M059J (cell line): ENCODE measurements around the gene MCC. TPM values are rescaled to one million over a fixed set of nuclear protein-coding genes. Genes with fewer than 3 reads are reported as not detected.

Experiments
- DNase-seq: peaks from one replicate; pipeline ENCODE4 v3.0.0-alpha.2; 2012; ENCODE audit warnings: low read depth
- total RNA-seq: library from RNA; depleted of rRNA; stranded (reverse); fragments of >200 nt; shearing (Covaris generic); gene quantifications from 2 replicates; pipeline ENCODE4 v1.2.3, GENCODE V29; 2014

MCC gene
- total RNA-seq, 1 experiment from 2014 or later, result 4.6 TPM

GRCh38 chr5:113223831-113224604, 264.2 kb downstream of the MCC start:
- DNase-seq, result peak; percentile 59

GRCh38 chr5:113223315-113223714, 264.9 kb downstream of the MCC start:
- no peak for DNase-seq

DNA sequence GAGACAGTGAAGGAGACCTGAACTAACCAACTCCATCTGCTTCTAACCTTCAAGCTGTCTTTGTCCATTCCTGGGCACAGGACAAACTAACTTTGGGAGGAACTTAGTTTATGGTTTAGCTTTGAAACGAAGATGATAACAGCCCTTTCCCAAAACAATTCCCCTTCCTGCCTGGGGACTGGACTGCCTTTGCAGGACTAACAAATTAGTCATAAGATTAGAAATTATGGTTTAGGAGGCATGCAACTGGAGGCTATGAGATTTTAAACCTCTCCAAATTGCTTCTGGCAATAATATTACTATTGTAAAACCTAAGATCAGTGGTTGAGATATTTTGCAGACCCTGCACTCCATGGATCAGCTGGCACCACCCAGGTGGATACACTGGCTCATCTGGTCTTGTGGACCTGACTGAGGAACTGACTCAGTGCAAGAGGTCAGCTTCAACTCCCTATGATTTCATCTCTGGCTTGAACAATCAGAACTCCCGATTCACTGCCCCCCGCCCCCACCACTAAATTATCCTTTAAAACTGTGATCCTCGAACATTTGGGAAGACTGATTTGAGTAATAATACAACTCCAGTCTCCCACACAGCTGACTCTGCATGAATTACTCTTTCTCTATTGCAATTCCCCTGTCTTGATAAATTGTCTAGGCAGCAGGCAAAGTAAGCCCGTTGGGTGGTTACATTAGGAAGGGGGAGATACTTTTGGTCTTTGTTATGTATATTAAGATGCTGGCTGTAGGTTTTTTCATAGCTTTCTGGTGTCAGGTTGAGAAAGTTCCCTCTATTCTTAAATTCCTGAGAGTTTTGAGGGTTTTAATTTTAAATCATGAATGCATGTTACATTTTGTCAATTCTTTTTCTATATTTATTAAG, 266.7 kb downstream of the MCC start:
- DNase-seq, result peak; percentile 69

GRCh38 chr5:113219695-113220094, 268.6 kb downstream of the MCC start:
- peak; percentile 37 for DNase-seq

GRCh38 chr5:113218906-113219517, 269.2 kb downstream of the MCC start:
- DNase-seq, result no peak

DNA sequence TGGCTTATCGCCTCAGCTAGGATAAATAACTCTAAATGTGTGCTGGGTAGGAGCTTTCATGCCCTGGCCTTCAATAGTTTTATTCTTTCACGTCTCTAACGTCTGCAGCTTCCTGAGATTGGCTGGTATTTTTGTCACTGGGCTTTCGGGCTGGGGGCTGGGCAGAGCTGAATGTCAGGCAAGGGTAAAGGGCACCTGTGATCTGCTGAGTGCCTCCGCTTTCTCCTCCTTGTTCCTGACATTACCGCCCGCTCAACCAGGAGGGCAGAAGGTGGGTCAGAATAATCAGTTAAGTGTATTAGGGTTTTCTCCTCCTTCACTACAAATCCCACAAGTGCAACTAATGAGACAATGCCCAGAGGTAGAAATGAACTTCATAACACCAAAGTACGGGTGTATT, 270.1 kb downstream of the MCC start:
- no peak for DNase-seq

- no peak for DNase-seq
Measured at GRCh38 chr5:113217619-113218184, 270.6 kb downstream of the MCC start.

- no peak for DNase-seq
Measured at GRCh38 chr5:113216545-113216944, 271.7 kb downstream of the MCC start.

- DNase-seq, result peak; percentile 53
Measured at GRCh38 chr5:113215401-113216060, 272.7 kb downstream of the MCC start.

- DNase-seq, result no peak
Measured at GRCh38 chr5:113214606-113215323, 273.5 kb downstream of the MCC start.

DNA sequence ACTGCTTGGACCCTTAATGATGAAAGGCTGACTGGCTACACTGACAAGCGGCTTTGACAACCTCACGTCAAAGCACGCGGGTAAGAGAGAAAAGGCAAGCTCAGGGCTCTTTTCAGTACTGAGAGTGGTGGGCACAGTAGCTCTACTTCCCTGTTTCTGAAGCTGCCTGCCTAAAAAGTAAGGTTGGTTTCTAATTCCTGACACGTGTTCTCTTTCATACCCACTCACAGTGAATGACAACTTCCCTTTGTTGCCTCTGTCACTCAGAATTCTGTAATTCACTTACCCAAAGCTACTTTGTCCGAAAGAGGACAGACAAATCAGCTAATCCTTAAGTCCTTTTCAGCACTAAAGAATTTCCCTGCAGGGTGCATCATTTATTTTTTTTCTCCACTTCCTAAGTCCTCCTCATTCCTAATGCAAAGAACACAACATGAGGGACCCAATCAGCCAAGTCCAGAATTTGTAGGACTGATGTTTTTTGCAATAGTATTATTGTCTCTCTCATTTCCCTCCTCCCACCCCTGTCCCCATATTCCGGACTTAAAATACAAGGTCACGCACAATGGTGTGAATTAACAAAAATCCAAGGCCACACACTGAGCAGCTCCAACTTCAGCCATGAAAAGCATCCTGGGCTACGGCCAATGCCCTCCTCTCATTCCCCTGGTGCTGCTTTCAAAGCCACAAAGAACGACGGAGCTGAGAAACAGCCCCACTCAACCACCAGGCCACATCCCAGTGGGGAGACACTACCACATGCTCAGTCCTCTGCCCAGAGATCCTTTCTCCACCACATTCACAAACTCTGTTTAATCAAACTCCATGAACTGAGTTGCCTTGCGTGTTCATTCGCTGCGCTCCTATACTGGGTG, 274.5 kb downstream of the MCC start:
- no peak for DNase-seq

DNA sequence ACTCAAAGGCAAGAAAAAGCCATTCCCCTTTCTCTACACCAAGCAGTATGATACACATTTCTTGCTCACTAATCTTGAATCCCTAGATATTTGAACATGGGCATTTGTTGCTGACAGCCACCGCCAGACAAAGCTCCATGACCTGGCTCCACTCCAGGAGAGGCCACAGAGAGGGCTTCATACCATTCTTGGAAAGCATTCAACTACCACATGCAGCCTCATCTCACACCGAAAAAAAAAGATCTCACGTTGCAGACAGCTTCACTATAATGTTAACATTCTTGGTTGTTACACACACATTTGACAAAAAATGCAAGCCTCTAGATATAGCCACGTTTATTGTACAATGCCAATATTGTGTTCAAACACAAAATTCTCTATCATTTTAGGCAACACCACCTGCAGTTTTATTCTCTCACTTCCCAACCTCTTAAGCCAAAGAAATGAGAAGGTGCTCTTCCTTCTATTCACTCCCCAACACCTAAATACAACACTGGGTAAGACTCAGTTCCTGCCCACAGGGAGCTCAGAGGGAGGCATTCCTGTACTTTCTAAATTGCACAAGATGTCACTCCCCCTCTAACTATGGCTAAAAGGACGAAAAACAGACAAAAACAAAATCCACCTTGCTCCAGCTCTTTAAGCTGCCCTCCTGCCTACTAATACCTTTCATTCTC, 275.9 kb downstream of the MCC start:
- DNase-seq, result peak; percentile 78

DNA sequence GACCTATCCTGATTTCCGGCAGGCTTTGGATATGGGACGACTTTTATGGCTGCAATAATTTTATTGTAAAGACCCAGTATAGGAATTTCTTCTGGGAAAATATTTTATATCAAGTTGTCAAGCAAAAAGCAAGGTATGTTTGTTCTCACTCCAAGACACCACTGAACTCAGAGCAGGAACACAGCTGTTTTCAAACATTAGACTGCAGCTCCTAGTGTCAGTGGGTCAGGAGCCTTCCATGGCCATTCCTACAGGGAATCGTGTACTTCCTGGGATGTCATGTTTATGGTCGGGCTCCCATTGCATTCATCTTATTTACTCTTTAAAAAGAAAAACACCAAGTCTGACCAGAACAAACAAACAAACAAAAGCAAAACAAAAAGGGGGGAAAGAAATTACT, 278.8 kb downstream of the MCC start:
- DNase-seq, result no peak

DNA sequence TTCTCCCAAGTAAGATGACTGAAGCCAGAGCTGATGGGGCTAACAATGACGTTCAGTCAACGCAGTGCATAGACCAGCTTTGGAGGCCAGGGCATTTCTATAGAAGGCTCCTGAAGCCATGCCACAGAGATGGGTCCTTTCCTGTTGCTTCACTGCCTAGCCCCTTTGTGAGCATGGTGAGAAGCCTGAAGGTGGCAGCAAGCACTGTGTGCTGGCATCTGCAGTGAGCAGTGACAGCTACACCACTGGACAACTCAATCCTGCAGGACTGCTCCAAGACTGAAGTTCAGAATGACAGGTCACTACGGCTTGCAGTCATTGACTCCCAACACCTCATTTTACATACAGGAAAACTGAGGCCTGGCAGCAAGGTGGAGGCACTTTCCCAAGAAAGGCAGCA, 282.4 kb downstream of the MCC start:
- peak; percentile 25 for DNase-seq

GRCh38 chr5:113205323-113205722, 282.9 kb downstream of the MCC start:
- DNase-seq, result no peak

DNA sequence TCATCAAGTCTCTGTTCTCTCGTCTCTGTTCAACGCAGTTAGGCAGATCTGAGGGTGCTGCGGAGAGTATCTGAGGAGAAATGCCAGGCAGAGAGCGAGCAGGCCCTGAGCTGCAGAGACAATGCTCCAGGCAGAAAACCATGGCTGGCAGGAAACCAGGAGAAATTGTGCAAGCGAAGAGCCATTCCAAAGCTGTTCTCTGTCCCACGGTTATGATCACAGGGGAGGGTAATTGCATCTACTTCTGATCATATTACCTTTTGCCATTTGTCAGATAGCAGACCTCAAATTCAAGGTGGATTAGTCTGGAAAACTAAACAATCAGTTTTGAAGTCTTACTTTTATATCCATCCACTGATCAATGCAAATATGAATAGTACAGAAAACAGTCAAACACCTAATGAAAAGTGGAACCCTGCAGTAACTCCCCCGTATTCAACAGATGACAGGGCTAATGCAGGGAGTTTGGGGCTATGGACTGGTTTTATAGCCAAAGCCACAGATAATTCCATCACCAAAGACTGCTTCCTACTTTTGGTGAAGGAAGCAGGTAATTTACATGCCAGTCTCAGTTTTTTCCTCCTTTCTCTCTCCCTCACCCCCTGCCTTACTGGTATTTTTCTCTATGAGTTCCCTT, 283.6 kb downstream of the MCC start:
- DNase-seq, result peak; percentile 17

- DNase-seq, result no peak
Measured at GRCh38 chr5:113203916-113204315, 284.3 kb downstream of the MCC start.

- no peak for DNase-seq
Measured at GRCh38 chr5:113202746-113203716, 285.2 kb downstream of the MCC start.
